IPS DF 19.7 (cell line): Measurements from ENCODE around the gene LRRC4.

Experiments used
- DNase-seq: peaks from one replicate; pipeline ENCODE4 v3.0.0-alpha.2; 2013; ENCODE audit warnings: low read depth, low spot score

LRRC4 gene

GRCh38 chr7:128006550-128007302 lies 24.5 kb downstream of the LRRC4 start:
- DNase-seq: no peak

GRCh38 chr7:128005759-128006159 lies 25.5 kb downstream of the LRRC4 start:
- DNase-seq: no peak

- DNase-seq: no peak
These were observed 26.1 kb downstream of the LRRC4 start for GRCh38 chr7:128005117-128005516.

- DNase-seq: no peak
These were observed 26.6 kb downstream of the LRRC4 start for GRCh38 chr7:128004623-128005022.

GRCh38 chr7:128003787-128004186 lies 27.4 kb downstream of the LRRC4 start:
- DNase-seq: no peak

- no peak for DNase-seq
These were observed 28.1 kb downstream of the LRRC4 start for GRCh38 chr7:128003167-128003566.

GRCh38 chr7:128000854-128001265 lies 30.4 kb downstream of the LRRC4 start:
- no peak for DNase-seq

GRCh38 chr7:128000048-128000447 lies 31.2 kb downstream of the LRRC4 start:
- DNase-seq: no peak

GRCh38 chr7:127998671-127999070 lies 32.6 kb downstream of the LRRC4 start:
- no peak for DNase-seq

- DNase-seq: no peak
These were observed 33.9 kb downstream of the LRRC4 start for GRCh38 chr7:127997226-127997922.

GRCh38 chr7:127996253-127997071 lies 34.8 kb downstream of the LRRC4 start:
- no peak for DNase-seq

GRCh38 chr7:127995881-127996215 lies 35.4 kb downstream of the LRRC4 start:
- no peak for DNase-seq

GRCh38 chr7:127995156-127995880 lies 35.9 kb downstream of the LRRC4 start:
- no peak for DNase-seq

GRCh38 chr7:127993987-127994386 lies 37.2 kb downstream of the LRRC4 start:
- DNase-seq: no peak

- no peak for DNase-seq
These were observed 37.9 kb downstream of the LRRC4 start for GRCh38 chr7:127993317-127993716.

GRCh38 chr7:127988751-127989150 lies 42.5 kb downstream of the LRRC4 start:
- DNase-seq: no peak

- no peak for DNase-seq
These were observed 44.4 kb downstream of the LRRC4 start for GRCh38 chr7:127986581-127987521.

GRCh38 chr7:127983804-127984332 lies 47.4 kb downstream of the LRRC4 start:
- no peak for DNase-seq

GRCh38 chr7:127981965-127982364 lies 49.3 kb downstream of the LRRC4 start:
- DNase-seq: no peak

- DNase-seq: no peak
These were observed 50.3 kb downstream of the LRRC4 start for GRCh38 chr7:127980901-127981300.
